GM19463 (cell line): ENCODE data around the gene NKAPL.
A peak's percentile ranks its signal among the peaks of the same experiment; 100 is the strongest.
"Not testable (repeated sequence)": the region's sequence is repeated elsewhere in the genome, so short reads cannot be mapped to it uniquely, and the experiment has no call there.

Source experiments
- ATAC-seq: cut with Tn5 transposase; IDR thresholded peaks from one replicate; pipeline ENCODE4 v1.9.1; 2021; ENCODE audit warnings: mild to moderate bottlenecking, moderate library complexity; ENCODE audit not compliant: unreplicated experiment

The NKAPL gene

GRCh38 chr6:28295326-28295725, 36.2 kb downstream of the NKAPL start:
- no peak for ATAC-seq

- ATAC-seq = no peak
Measured at GRCh38 chr6:28296520-28297060, 37.5 kb downstream of the NKAPL start.

GRCh38 chr6:28303570-28303969, 44.5 kb downstream of the NKAPL start:
- ATAC-seq = peak; percentile 89

GRCh38 chr6:28306363-28306762, 47.3 kb downstream of the NKAPL start:
- ATAC-seq = not testable (repeated sequence)
